HG02571 (cell line): Measurements from ENCODE around the gene CEP76.
"Not testable (repeated sequence)": the region's sequence is repeated elsewhere in the genome, so short reads cannot be mapped to it uniquely, and the experiment has no call there.

ENCODE experiments used
- ATAC-seq: cut with Tn5 transposase; IDR thresholded peaks from one replicate; pipeline ENCODE4 v1.9.1; 2021; ENCODE audit warnings: mild to moderate bottlenecking, moderate library complexity; ENCODE audit not compliant: unreplicated experiment

CEP76 gene

DNA sequence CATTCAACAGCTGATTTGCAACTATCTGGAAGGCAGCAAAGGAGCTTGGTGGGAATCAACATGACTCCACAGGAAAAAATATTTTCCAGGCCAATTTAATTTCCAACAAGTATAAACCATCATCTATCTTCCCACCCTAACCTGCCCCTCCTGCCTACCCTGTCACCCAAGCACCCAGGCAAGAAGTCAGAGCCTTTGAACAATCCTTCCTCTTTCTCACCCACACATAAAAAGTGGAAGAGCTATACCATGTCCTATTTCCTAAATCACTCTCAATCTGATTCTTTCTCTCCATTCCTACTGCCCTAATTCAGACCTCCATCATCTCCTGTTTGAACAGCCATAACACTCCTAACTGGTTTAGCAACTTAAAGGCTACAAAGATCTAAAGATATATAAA, 57.3 kb downstream of the CEP76 start:
- ATAC-seq = no peak

DNA sequence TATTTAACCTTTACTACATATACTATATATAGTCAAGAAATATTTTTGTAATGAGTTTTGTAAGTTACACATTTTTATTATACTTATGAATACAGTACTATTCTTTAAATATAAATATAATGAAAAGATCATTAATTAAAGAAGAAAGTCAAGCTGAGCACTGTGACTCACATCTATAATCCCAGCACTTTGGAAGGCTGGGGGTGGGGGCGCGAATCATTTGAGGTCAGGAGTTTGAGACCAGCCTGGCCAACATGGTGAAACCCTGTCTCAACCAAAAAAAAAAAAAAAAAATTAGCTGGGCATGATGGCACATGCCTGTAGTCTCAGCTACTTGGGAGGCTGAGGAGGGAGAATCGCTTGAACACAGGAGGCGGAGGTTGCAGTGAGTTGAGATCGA, 58.8 kb downstream of the CEP76 start:
- ATAC-seq = not testable (repeated sequence)

GRCh38 chr18:12640881-12641200, 61.7 kb downstream of the CEP76 start:
- no peak for ATAC-seq

GRCh38 chr18:12639990-12640880, 62.3 kb downstream of the CEP76 start:
- ATAC-seq = no peak

- no peak for ATAC-seq
Observed at GRCh38 chr18:12638644-12639124, 63.8 kb downstream of the CEP76 start.

DNA sequence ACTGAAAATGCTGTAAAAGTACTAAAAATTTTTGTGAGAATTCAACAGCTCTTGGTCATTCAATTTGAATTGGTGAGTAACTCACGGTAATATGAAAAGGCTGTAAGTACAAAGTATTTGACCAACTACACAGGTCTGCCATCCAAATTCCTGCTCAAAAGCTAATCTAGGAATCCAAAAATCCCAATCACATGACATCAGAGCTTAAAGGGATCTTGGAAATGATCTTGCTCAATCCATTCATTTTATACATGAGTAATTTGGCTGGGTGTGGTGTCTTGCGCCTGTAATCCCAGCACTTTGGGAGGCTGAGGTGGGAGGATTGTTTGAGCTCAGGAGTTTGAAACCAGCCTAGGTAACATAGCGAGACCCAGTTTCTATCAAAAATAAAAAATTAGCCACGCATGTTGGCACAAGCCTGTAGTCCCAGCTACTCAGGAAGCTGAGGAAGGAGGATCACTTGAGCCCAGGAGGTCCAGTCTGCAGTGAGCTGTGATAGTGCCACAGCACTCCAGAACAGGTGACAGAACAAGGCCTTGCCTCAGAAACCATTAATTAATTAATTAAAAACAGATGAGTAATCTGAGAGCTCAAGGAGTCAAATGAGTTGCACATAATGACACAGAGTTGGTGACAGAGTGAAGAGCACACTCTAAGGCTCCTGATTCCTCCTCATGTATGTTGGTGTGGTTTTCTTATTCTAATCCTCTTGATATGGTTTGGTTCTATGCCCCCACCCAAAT, 64.5 kb downstream of the CEP76 start:
- ATAC-seq = no peak

GRCh38 chr18:12637393-12637792, 65.1 kb downstream of the CEP76 start:
- no peak for ATAC-seq

DNA sequence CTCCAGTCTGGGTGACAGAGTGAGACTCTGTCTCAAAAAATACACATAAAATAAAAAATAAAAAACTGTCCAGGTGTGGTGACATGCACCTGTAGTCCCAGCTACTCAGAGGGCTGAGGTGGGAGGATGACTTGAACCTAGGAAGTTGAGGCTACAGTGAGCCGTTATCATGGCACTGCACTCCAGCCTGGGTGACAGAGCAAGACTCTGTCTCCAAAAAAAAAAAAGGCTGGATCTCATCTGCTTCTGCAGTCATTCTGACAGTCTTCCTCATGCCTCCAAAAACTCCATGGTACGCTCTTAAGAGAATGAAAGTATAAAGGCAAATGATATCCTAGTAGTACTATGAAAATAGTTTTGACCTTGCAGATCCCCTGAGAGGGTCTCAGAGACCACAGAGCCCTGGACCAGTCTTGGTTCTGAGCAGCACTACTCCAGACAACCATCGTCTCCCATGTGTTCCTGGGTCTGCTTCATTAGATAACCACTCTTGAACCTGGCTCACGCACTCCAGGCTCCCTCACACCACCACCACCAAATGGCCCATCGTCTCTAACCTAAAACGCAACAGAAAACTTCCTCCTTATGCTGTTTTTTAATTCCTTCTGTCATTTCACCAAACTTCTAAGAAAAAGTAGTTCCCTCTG, 70.6 kb downstream of the CEP76 start:
- ATAC-seq = no peak

GRCh38 chr18:12630136-12630535, 72.4 kb downstream of the CEP76 start:
- no peak for ATAC-seq

DNA sequence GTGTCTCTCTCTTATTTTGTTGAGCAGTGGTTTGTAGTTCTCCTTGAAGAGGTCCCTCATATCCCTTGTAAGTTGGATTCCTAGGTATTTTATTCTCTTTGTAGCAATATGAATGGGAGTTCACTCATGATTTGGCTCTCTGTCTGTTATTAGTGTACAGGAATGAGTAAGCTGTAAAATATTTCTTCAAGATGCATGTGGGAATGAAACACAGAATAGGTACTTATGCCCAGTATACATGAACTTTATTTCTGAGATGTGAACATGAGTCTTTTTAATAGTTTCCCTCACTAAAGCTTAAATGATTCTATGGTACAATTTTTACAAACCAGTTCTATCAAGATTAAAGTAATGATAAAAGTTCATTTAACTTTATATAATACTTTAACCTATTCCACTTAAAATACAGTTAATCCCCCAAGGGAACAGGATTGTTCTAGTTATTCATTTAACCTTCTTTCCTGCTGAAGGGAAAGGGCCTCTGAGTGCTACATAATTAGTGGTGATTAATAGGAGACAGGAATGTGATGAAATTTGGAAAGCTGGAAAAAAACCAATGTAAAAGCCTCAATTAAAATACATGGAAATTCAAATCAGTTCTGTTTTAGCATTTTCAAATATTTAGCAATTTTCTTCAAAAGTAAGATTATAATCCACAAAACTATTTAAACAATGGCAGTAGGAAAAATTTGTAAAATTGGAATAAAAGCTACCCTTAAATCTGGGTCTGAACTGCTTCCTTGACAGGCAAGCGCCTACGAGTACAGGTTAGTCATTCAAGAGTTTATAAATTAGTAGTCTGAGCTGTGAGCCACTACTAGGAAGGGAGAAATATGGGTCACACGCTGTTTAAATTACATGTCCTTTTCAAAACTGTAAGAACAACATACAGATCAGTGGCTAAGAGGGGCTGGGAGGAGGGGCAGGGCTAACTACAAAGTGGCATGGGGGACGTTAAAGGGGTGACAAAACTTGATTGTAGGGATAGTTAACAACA, 73.5 kb downstream of the CEP76 start:
- no peak for ATAC-seq

DNA sequence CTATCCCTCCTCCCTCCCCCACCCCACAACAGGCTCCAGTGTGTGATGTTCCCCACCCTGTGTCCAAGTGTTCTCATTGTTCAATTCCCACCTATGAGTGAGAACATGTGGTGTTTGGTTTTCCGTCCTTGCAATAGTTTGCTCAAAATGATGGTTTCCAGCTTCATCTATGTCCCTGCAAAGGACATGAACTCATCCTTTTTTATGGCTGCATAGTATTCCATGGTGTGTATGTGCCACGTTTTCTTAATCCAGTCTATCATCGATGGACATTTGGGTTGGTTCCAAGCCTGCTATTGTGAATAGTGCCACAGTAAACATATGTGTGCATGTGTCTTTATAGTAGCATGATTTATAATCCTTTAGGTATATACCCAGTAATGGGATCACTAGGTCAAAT, 75.3 kb downstream of the CEP76 start:
- ATAC-seq = not testable (repeated sequence)

- no peak for ATAC-seq
Observed at GRCh38 chr18:12625241-12625640, 77.3 kb downstream of the CEP76 start.
